UCSD-AML1 (cell line): Measurements from ENCODE around the gene LIMK1.

Source experiments
- DNase-seq: peaks from one replicate; lab custom pipeline; 2025; ENCODE audit not compliant: unreplicated experiment; lab: John Stamatoyannopoulos, UW

The LIMK1 gene

DNA sequence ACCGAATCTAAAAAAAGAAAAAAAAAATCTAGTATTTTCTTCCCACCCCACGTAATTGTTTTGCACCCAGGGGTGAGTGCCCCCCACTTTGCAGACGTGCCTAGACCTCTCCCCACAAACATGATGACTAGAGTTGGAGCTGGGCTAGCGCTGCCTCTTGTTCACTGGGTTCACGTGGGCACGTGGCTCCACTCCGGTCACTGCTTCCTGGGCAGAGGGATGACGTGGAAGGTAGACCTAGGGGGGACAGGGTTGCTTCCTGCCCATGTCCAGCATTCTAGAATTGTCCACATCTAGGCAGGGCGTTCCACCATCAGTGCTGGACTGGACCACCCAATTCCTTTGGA is 861 bp upstream of the LIMK1 start:
- DNase-seq = no peak

DNA sequence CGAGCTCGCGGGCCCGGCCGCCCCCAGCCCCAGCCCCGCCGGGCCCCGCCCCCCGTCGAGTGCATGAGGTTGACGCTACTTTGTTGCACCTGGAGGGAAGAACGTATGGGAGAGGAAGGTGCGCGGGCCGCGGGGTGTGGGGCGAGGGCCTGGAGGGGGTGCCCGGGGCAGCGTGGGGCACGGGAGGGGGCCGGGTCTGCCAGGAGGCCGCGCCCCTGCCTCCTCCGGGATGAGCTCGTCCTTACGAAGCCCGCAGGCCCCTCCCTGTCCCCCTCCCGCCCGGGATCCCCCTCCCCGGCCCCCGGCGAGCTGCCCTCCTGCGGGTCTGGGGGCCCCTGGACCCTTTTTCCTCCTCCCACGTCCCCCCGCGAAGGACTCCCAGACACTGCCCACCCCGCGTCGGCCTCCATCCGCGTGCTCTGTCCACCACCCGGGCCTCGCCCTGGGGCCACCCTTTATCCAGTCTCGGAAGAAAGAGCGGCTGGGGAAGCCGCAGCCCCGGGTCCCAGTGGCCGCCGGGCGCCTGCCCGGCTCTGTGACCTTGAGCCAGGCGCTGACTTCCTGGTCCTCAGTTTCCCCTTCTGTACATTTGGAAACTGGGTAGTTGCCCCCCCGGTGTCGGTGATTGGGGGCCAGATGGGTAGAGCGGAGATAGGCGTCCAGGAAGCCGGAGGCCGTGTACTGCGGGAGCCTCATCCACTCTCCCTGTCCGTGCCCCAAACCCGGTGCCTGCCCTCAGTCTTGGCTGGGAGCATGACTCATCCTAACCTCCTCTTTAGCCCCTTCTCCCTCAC is 521 bp downstream of the LIMK1 start:
- peak; percentile 29 for DNase-seq

DNA sequence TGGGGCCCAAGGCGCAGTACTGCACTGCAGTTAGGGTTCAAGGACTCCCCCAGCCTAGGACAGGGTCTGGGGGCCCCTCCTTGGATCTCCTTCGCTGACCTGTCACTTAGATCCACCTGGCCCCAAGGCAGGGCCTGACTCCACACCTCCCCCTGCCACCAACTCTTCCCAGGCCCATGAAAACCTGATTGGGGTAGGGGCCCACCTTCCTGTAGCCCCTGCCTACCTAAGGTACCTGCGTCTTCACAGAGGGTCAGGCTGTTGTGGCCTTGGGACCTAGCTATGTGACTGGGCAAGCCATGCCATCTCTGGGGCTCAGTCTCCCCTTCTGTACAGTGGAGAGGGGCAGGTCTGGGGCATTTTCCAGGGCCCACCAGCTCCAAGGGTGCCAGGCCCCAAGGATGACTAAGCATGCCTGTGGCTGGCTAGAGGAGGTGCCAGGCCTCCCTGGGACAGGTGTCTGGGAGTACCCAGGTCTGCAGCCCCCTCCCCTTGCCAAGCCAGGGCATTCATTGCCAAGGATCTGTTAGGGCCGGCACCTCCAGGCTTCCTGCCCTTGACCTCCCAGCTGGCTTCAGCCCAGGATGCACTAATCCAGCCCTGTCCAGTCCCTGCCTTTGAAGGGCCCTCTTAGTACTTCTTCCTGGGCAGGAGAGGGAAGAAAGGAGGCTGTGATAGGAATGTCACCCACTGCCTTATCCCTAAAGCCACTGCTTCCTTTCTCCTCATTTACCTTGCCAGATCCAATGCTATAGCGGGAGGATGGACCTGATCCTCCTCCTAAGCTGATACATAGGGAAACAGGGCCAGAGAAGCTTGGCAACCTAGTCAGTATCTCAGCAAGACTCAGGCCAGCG is 1.3 kb downstream of the LIMK1 start:
- no peak for DNase-seq

DNA sequence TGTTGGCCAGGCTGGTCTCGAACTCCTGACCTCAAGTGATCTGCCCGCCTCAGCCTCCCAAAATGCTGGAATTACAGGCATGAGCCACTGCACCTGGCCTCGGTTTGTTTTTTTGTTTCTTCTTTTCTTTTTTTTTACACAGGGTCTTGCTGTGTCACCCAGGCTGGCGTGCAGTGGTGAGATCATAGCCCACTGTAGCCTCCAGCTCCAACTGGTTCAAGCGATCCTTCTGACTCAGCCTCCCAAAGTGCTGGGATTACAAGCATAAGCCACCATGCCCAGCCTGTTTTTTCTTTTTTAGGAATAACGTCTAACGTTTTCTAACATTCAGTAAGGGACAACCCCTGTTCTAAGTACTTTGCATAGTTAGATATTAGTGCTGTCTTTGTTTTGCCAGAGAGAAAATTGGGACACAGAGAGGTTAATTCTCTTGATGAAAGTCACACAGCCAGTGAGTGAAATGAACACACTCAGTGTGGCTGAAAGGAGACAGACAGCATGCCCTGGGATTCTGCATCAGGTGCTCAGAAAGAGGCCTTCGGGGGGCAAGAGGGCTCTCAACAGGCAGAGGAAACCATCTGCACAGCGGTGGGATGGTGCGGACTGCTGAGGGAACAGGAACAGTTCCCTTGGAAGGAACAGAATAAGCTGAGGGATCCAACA is 4.3 kb downstream of the LIMK1 start:
- no peak for DNase-seq

DNA sequence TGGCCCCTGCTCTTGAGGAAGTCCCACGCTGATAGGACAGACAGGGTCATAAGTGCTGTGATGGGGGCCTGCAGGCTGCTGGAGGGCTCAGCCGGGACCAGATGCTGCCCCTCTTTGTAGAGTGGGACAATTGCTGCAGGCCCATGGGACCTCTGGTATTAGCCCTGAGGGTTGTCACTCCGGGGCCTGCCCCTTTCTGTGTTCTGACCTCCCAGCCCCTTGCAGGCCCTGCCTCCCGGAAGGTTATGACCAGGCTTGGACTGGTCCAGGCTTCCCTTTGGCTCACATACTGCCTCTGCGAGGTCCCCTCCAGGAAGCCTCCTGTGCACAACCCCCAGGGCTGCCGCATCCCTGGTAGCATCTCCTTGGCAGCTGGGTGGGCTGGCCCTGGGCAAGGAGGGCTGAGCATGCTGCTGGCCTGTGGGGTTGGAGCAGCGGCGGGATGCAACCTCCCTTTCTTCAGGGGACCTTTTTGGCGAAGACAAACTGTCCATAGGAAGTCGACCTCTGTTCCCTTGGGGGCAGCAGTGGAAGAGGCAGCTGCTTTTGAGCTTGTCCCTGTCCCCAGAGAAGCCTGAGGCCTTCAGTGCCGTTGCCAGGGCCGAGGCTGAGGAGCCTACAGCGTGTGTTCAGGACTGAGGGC is 8.8 kb downstream of the LIMK1 start:
- DNase-seq = peak; percentile 22

DNA sequence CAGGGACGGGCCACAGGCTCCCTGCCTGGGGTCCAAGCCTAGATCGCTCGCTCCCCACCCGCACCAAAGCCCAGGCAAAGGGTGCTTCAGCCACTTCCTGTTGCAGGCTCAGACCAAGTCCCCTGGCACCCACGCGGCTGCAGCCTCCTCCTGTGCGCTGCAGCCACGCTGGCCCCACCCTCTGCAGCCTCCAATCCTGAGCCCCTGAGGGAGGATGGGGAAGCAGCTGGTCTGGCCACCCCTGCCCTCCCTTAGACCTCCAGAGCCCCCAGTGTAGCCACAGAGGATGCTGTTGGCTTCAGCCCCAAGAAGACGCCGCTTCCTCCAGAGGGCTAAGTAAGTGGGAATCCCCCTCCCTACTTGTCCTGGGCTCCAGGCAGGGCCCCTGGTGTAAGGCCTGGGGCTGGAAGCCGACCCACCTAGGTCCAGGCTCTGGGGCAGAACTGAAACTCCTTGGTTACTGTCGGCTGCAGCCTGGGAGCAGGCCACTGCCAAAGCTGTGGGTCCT is 9.4 kb downstream of the LIMK1 start:
- DNase-seq = peak; percentile 56

DNA sequence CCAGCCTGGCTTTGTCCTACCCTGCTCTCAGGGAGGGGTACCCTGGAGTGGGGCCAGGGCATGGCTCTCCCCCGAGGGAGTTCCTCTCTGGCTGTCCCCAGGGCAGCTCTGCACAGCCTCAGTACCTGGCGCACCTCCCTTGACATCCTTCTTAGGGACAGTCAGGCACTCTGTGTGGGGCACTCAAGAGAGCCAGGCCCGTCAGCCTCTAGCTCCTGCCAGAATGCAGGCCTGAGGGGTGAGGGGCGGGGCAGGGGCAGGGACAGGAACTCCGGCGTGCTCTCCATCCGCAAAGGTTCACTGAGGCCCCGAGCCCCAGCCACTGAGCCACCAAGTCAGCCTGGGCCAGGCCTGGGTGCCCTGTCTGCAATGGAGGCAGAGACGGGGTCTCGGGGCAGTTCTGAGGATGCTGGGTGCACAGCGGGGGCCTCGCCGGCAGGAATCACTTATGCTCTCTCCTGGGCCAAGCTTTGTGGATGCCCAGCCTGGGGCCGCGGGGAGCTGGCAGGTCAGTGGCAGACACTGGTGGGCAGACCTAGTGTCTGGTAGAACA is 10.1 kb downstream of the LIMK1 start:
- no peak for DNase-seq

DNA sequence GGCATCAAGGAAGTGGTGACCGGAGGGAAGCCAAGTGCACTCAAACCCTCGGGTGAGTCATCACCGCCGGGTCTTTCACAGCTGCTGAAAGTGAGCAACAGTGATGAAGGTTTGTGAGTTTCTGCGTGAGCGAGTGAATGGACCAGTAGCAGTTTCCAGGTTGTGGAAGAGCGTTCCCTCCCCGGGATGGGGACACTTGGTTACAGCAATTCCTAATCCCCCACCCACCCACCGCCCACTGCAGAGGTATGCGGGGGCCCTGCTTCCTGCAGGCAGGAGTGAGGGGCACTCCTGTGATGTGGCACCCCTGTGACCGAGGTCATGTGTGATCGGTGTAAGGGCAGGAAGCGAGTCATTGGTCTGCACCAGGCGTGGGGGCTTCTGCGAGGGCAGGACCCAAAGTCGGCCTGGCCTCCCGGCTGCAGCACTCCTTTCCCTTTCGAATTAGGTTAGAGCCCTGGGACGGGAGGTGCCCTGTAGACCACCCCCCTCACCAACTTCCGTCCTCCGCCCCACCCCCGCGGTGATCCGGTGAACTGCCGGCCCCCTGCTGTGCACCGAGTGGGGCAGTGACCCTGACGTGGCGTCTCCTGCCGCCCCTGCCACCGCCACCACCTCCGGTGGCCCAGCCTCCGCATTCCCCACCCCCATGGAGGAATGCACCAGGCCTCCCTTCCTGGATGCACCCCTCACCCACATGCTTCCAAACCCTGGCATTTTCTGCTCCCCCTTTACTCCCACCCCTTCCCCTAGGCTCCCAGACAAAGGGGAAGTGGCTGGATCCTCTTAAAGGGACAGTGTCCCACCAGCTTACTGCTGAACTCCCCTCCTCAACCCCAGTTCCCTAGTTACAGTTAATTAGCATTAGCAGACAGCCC is 10.9 kb downstream of the LIMK1 start:
- DNase-seq = peak; percentile 61

DNA sequence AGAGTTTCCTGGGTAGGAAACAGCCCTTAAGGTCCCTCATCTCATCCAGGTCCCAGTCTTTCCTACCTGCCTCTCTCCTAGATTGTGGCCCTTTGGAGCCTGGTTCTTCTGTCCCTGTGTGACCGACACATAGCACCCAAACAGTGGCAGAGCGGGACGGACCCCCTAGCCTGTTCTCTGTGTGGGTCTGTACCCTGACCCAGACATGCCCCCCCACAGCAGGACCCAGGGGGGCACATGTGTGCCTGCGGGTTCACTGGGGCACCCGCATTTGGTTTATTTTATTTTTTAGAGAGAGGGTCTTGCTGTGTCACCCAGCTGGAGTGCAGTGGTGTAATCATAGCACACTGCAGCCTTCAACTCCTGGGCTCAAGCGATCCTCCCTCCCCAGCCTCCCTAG is 11.5 kb downstream of the LIMK1 start:
- no peak for DNase-seq

DNA sequence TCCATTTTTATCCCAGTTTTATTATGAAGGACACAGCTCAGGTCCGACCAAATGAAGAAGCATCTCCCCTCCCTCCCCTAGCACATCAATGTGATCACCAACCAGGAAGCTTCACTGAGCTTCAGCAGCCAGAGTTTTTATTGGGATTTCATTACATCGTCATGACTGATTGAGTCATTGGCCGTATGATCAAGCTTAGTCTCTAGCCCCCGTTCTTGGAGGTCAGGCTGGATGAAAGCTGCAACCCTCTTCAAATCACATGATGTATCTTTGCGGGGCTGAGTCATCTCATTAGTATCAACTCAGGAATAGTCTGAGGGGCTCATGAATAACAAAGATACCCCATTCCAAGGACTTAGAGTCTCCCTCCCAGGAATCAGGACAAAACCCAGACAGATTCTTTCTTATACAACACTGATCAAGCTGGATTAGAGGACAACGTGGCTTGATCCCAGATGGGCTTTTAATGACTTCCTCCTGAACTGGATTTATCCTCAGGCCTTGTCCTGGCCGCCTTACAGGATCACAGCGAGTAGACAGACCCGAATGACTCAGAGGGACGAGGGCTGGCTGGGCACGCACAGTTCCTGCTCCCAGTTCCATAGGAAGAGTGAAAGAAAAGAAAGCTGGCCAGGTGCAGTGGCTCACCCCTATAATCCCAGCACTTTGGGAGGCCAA is 14.5 kb downstream of the LIMK1 start:
- no peak for DNase-seq

DNA sequence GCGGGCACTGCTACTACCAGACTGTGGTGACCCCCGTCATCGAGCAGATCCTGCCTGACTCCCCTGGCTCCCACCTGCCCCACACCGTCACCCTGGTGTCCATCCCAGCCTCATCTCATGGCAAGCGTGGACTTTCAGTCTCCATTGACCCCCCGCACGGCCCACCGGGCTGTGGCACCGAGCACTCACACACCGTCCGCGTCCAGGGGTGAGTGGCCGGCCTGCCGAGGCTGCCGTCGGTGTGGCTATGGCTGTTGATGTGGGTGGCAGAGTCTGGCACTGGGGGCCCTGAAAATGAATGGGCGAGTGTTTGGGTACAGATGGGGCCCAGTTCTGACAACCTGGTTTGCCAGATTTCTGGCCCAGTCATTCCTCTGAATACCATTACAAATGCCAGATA is 15.4 kb downstream of the LIMK1 start:
- DNase-seq = no peak

DNA sequence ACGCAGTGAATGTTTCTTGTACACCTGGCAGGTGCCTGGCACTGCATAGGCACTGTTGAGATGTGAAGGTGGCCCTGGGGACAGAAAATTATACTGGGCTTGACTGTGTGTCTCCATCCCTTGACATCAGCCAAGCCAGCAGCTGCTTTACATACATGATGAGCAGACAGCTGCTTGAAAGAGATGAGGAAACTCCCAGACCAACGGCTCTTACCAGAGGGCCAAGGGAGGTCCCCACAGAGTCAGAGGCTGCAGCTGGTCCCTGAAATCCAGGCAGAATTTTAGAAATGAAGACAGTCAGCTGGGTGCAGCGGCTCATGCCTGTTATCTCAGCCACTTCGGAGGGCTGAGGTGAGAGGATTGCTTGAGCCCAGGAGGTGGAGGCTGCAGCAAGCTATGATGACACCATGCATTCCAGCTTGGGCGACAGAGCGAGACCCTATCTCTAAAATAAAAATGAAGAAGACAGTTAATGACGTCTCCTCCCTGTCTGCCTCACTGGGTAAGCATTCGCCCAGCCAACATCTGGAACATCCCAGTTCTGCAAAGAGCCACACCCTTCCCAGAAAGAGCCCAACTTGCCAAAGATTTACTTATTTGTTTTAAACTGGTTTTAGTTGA is 17.6 kb downstream of the LIMK1 start:
- no peak for DNase-seq

DNA sequence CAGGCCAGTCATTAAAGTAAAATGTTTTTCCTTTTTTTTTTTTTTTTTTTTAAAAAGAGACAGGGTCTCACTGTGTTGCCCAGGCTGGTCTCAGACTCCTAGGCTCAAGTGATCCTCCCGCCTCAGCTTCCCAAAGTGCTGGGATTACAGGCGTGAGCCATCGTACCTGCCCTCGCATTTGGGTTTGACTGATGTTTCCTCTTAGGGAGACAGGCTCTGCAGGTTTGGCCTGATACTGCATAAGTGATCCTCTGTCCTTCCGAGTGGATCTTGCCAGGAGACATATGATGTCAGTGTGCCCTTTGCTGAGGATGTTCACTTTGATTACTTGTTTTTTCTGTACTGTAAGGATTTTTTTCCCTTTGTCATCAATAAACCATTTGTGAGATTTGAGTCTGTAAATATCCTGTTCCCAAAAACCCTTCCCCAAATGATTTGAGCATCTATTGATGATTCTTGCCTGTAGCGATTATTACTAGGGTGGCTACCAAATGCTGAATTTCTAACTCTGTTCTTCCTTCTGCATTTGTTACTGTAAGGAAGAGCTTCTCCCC is 19.7 kb downstream of the LIMK1 start:
- DNase-seq = no peak

DNA sequence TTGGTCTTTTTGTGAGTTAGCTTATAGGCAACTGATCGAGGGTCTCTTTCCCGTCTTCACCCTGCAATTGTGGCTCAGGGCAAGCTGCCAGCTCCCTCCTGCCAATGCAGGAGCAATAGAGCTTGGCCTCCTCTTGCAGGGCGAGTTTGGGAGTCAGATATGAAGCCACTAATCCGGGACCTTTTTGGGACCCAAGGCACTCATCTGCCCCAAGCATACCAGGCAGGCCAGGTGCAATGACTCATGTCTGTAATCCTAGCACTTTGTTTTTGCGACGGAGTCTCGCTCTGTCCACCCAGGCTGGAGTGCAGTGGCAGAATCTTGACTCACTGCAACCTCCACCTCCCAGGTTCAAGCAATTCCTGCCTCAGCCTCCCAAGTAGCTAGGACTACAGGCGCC is 21.1 kb downstream of the LIMK1 start:
- no peak for DNase-seq

DNA sequence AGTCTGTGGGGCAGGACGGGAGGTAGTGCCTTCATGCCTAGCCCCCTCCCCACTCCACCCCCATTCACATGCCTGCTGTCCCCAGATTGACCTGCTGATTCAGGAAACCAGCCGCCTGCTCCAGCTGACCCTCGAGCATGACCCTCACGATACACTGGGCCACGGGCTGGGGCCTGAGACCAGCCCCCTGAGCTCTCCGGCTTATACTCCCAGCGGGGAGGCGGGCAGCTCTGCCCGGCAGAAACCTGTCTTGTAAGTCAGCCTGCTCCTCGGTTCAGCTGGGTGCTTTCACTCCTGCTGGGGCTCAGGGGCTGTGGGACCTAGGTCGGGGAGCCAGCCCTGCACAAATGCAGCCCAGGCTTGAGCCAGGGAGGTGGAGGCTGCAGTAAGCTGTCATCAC is 22.4 kb downstream of the LIMK1 start:
- no peak for DNase-seq

DNA sequence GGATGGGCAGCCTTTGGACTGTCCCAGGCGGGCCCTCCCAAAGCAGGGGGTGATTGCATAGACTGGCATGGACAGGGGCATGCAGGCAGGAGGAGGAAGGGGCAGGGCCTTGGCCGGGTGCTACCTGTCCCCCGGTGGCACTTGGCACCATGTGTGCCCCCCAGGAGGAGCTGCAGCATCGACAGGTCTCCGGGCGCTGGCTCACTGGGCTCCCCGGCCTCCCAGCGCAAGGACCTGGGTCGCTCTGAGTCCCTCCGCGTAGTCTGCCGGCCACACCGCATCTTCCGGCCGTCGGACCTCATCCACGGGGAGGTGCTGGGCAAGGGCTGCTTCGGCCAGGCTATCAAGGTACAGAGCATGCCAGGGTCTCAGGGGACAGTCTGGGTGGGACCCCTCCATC is 23.2 kb downstream of the LIMK1 start:
- DNase-seq = no peak

DNA sequence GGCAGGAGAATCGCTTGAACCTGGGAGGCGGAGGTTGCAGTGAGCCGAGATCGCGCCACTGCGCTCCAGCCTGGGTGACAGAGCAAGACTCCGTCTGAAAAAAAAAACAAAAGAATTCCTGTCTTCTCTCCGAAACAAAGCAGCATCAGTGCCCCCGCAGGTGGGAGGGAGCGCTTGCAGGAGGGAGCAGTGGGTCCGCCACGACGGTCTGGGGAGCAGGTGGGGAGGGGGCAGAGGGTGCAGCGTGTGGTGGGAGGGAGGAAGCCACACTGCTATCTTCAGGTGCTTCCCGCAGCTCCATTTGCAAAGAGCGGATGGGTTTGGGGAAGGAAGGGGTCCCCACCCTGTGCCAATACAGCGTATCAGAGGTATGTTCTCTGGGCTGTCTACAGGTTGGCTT is 31.7 kb downstream of the LIMK1 start:
- DNase-seq = no peak

DNA sequence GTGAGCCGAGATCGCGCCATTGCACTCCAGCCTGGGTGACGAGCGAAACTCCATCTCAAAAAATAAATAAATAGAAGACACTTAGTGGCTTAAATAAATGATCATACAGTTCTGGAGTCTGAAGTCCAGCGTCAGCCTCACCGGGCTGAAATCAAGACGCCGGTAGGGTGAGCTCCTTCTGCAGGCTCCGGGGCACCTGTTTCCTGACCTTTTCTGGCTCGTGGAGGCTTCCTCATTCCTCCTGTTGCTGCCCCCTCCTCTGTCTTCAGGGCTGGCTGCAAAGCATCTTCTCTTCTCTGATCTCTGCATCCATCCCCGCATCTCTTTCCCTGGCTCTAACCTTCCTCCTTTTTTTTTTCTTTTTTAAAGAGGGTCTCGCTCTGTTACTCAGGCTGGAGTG is 32.8 kb downstream of the LIMK1 start:
- DNase-seq = no peak

DNA sequence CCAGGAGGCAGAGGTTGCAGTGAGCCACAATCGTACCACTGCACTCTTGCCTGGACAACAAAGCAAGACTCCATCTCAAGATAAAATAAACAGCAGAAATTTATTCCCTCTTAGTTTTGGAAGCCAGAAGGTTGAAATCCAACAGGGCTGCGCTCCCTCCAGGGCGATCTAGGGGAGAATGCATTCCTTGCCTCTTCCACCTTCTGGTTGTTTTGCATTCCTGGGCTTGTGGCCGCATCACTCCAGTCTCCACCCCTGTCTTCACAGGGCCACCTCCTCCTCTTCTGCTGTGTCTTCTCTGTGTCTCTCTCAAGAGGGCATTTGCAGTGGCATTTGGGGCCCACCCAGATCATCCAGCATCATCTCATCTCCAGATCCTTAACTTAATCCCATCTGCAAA is 36.2 kb downstream of the LIMK1 start:
- no peak for DNase-seq
